ENCODE data around the gene CEACAM4.
"Not testable (repeated sequence)": the region's sequence is repeated elsewhere in the genome, so short reads cannot be mapped to it uniquely, and the experiment has no call there.

Gene CEACAM4

GRCh38 chr19:41582577-41583182 lies 44.2 kb downstream of the CEACAM4 start:
- DNase-seq: not testable (repeated sequence)

- not testable (repeated sequence) for DNase-seq
Measured at GRCh38 chr19:41581068-41581467, 45.8 kb downstream of the CEACAM4 start.

- DNase-seq: no peak
Measured at GRCh38 chr19:41578886-41579285, 48.0 kb downstream of the CEACAM4 start.

- no peak for DNase-seq
Measured at GRCh38 chr19:41577833-41578232, 49.0 kb downstream of the CEACAM4 start.

- DNase-seq: no peak
Measured at GRCh38 chr19:41577144-41577830, 49.6 kb downstream of the CEACAM4 start.

GRCh38 chr19:41575998-41576397 lies 50.9 kb downstream of the CEACAM4 start, which contains the start of gene CEACAM21:
Gene CEACAM21 (plus strand): TSS chr19:41576166. CDS start chr19:41576275, 109 bp downstream.
- DNase-seq: peak; percentile 74

- DNase-seq: peak; percentile 91
Measured at GRCh38 chr19:41570639-41571112, 56.2 kb downstream of the CEACAM4 start.

- DNase-seq: no peak
Measured at GRCh38 chr19:41570179-41570578, 56.7 kb downstream of the CEACAM4 start.

- no peak for DNase-seq
Measured at GRCh38 chr19:41569481-41570150, 57.3 kb downstream of the CEACAM4 start.
